Body of pancreas (tissue), 4 donors: Measurements from ENCODE around the gene SDC1.

ENCODE experiments used
- POLR2A ChIP-seq, 3 donors: fragments of 450-650 bp; IDR thresholded peaks; one replicate each; pipeline ENCODE4 v1.6.1; 2016; ENCODE audit warnings: antibody characterized with exemption in 3 of 3, mild to moderate bottlenecking in 2 of 3
- TF ChIP-seq, protein P1 (sequence below), 7 experiments: fragments of 450-650 bp in 4 of 7; fragments of 200-600 bp in 3 of 7; sonication (generic) in 3 of 7; IDR thresholded peaks; one replicate each; pipeline ENCODE4 v1.5.1; 2016 to 2019; ENCODE audit warnings: antibody characterized with exemption in 7 of 7

DNA sequence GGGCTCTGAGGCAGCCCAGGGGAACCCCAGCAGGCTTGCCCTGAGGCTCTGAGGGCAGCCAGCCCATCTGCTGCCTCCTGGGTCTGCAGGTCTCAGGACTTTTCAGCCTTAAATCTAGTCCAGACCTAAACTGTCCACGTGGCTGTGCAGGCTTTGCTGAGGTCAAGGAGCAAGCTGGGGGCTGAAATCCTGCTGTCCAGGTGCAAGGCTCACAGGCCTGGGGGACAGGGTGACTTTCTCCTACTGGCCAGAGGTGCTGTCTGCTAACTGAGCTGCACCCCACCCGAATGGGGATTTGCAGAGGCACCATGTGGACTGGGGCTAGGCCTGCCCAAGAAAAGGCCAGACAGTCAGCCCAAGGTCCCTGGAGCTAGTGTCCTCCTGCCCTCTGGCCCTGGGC, 32.1 kb downstream of the SDC1 start:
- TF ChIP-seq, protein P1, sequence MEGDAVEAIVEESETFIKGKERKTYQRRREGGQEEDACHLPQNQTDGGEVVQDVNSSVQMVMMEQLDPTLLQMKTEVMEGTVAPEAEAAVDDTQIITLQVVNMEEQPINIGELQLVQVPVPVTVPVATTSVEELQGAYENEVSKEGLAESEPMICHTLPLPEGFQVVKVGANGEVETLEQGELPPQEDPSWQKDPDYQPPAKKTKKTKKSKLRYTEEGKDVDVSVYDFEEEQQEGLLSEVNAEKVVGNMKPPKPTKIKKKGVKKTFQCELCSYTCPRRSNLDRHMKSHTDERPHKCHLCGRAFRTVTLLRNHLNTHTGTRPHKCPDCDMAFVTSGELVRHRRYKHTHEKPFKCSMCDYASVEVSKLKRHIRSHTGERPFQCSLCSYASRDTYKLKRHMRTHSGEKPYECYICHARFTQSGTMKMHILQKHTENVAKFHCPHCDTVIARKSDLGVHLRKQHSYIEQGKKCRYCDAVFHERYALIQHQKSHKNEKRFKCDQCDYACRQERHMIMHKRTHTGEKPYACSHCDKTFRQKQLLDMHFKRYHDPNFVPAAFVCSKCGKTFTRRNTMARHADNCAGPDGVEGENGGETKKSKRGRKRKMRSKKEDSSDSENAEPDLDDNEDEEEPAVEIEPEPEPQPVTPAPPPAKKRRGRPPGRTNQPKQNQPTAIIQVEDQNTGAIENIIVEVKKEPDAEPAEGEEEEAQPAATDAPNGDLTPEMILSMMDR (IDR thresholded peaks at IDR 0.05): no peak
- no peak for TF ChIP-seq POLR2A (IDR thresholded peaks at IDR 0.05)
